H1 (cell line): ENCODE data around the gene DTNB. TPM values are rescaled to one million over a fixed set of nuclear protein-coding genes. Genes with fewer than 3 reads are reported as not detected.

ENCODE experiments used
- CTCF ChIA-PET: fragments of 300-600 bp; sonication (Branson Sonifier 250); formaldehyde crosslinking; loops from one replicate; lab custom pipeline; 2021; ENCODE audit not compliant: partially characterized antibody; lab: Charles Lee
- POLR2A ChIA-PET: fragments of 300-600 bp; sonication (Branson Sonifier 250); formaldehyde crosslinking; loops from one replicate; lab custom pipeline; 2021; ENCODE audit warnings: inconsistent platforms; ENCODE audit not compliant: partially characterized antibody; lab: Charles Lee
- DNase-seq, 2 experiments: peaks; one replicate each; pipeline versions ENCODE4 v3.0.0 to v3.0.0-alpha.2; 2010 to 2022; ENCODE audit warnings: low spot score in 2 of 2, low read depth in 1 of 2, mixed read lengths in 1 of 2
- FAIRE-seq: peaks from 2 replicates; lab custom pipeline; 2011; peaks lifted over from hg19 to GRCh38; lab: Jason Lieb, UNC
- H2AFZ ChIP-seq: 2 replicates; pipeline ENCODE4 v1.8.1; 2012; ENCODE audit warnings: low read length, inconsistent platforms
- H2AK5ac ChIP-seq: 2 replicates; pipeline ENCODE4 v1.6.1; 2013; ENCODE audit warnings: low read depth, low read length
- H2BK120ac ChIP-seq: replicated peaks from 2 replicates; pipeline ENCODE3; 2013; ENCODE audit warnings: low read depth, low read length, inconsistent platforms
- H2BK12ac ChIP-seq: 2 replicates; pipeline ENCODE4 v1.6.1; 2013; ENCODE audit warnings: low read depth, low read length
- H2BK15ac ChIP-seq: 2 replicates; pipeline ENCODE4 v1.6.1; 2013; ENCODE audit warnings: low read length
- H2BK20ac ChIP-seq: 2 replicates; pipeline ENCODE4 v1.6.1; 2013; ENCODE audit warnings: low read length
- H2BK5ac ChIP-seq: 2 replicates; pipeline ENCODE4 v1.6.1; 2013; ENCODE audit warnings: low read depth, low read length
- H3K14ac ChIP-seq: 2 replicates; pipeline ENCODE4 v1.6.1; 2013; ENCODE audit warnings: inconsistent platforms; ENCODE audit not compliant: insufficient read length
- H3K18ac ChIP-seq: 2 replicates; pipeline ENCODE4 v1.6.1; 2013; ENCODE audit warnings: low read length; ENCODE audit errors: extremely low read depth
- H3K23ac ChIP-seq: 2 replicates; pipeline ENCODE4 v1.6.1; 2013; ENCODE audit warnings: inconsistent platforms; ENCODE audit not compliant: insufficient read length
- H3K23me2 ChIP-seq: 2 replicates; pipeline ENCODE4 v1.6.1; 2013; ENCODE audit warnings: low read depth, low read length
- H3K27ac ChIP-seq: 2 replicates; pipeline ENCODE4 v1.6.1; 2011; ENCODE audit warnings: low read depth, low read length, inconsistent platforms
- H3K27me3 ChIP-seq, 4 experiments: replicated peaks in 1 of 4; 1 replicate in 1 of 4; 2 replicates in 3 of 4; pipeline versions ENCODE4 v1.6.1 to v1.8.1; 2011 to 2013; ENCODE audit warnings: low read length in 3 of 4, mild to moderate bottlenecking in 3 of 4, inconsistent platforms in 2 of 4, mixed read lengths in 2 of 4, moderate library complexity in 1 of 4; ENCODE audit not compliant: control insufficient read depth in 3 of 4, insufficient read depth in 3 of 4; ENCODE audit errors: extremely low read depth in 1 of 4
- H3K36me3 ChIP-seq, 4 experiments: 2 replicates each; pipeline versions ENCODE4 v1.6.1 to v1.8.1; 2011 to 2013; ENCODE audit warnings: mild to moderate bottlenecking in 4 of 4, low read length in 3 of 4, moderate library complexity in 2 of 4, control low read depth in 1 of 4, inconsistent platforms in 1 of 4; ENCODE audit not compliant: insufficient read depth in 4 of 4, control insufficient read depth in 2 of 4
- H3K4ac ChIP-seq: replicated peaks from 2 replicates; pipeline ENCODE3; 2013; ENCODE audit warnings: low read length, low read depth, mixed read lengths, inconsistent platforms; ENCODE audit not compliant: insufficient read length
- H3K4me1 ChIP-seq, 4 experiments: replicated peaks in 1 of 4; 1 replicate in 1 of 4; 2 replicates in 3 of 4; pipeline versions ENCODE4 v1.6.1 to v1.8.1; 2011 to 2013; ENCODE audit warnings: low read length in 3 of 4, inconsistent platforms in 2 of 4, mixed read lengths in 1 of 4; ENCODE audit not compliant: insufficient read depth in 4 of 4, control insufficient read depth in 3 of 4
- H3K4me2 ChIP-seq, 2 experiments: 2 replicates each; pipeline versions ENCODE4 v1.6.1 to v1.8.1; 2011 to 2013; ENCODE audit warnings: low read depth in 2 of 2, low read length in 2 of 2, control low read depth in 1 of 2, inconsistent platforms in 1 of 2, mild to moderate bottlenecking in 1 of 2; ENCODE audit not compliant: insufficient read depth in 1 of 2
- H3K4me3 ChIP-seq, 4 experiments: fragments of 200-600, 300-600 bp in 1 of 4; sonication (generic), shearing (Covaris generic), sonication (Bioruptor Twin) in 1 of 4; 2 replicates each; pipeline versions ENCODE4 v1.5.1 to v1.8.1; 2011 to 2016; ENCODE audit warnings: low read length in 4 of 4, low read depth in 3 of 4, control low read depth in 2 of 4, inconsistent platforms in 2 of 4, mild to moderate bottlenecking in 2 of 4, mixed read lengths in 1 of 4, moderate library complexity in 1 of 4; ENCODE audit not compliant: insufficient read depth in 2 of 4; ENCODE audit errors: extremely low read depth in 1 of 4
- H3K56ac ChIP-seq: replicated peaks from 2 replicates; pipeline ENCODE3; 2013; ENCODE audit warnings: low read depth, mild to moderate bottlenecking, mixed read lengths, low read length, inconsistent platforms; ENCODE audit not compliant: insufficient read length
- H3K79me1 ChIP-seq: 2 replicates; pipeline ENCODE4 v1.6.1; 2013; ENCODE audit warnings: low read depth, low read length, control low read depth
- H3K79me2 ChIP-seq, 2 experiments: 2 replicates each; pipeline versions ENCODE4 v1.6.1 to v1.8.1; 2012 to 2013; ENCODE audit warnings: low read length in 2 of 2, mild to moderate bottlenecking in 2 of 2, inconsistent platforms in 1 of 2; ENCODE audit not compliant: insufficient read depth in 2 of 2, control insufficient read depth in 1 of 2
- H3K9ac ChIP-seq, 4 experiments: replicated peaks in 1 of 4; 1 replicate in 1 of 4; 2 replicates in 3 of 4; pipeline versions ENCODE4 v1.6.1 to v1.8.1; 2011 to 2013; ENCODE audit warnings: low read depth in 3 of 4, low read length in 3 of 4, control low read depth in 2 of 4, mild to moderate bottlenecking in 2 of 4, moderate library complexity in 2 of 4, inconsistent platforms in 1 of 4; ENCODE audit errors: extremely low read depth in 1 of 4
- H3K9me3 ChIP-seq, 2 experiments: 2 replicates each; pipeline versions ENCODE4 v1.6.1 to v1.8.1; 2012 to 2013; ENCODE audit warnings: mild to moderate bottlenecking in 2 of 2, moderate library complexity in 2 of 2, control low read depth in 1 of 2, inconsistent platforms in 1 of 2, low read depth in 1 of 2, low read length in 1 of 2, mixed read lengths in 1 of 2; ENCODE audit not compliant: insufficient read depth in 2 of 2
- H4K20me1 ChIP-seq, 2 experiments: replicated peaks in 1 of 2; 2 replicates each; pipeline versions ENCODE3 to v1.8.1; 2011 to 2013; ENCODE audit warnings: inconsistent platforms in 2 of 2, low read length in 2 of 2, mild to moderate bottlenecking in 1 of 2; ENCODE audit not compliant: insufficient read depth in 2 of 2, control insufficient read depth in 1 of 2
- H4K5ac ChIP-seq: 2 replicates; pipeline ENCODE4 v1.6.1; 2013; ENCODE audit warnings: low read length, low read depth, mixed read lengths, inconsistent platforms; ENCODE audit not compliant: insufficient read length
- H4K8ac ChIP-seq: 2 replicates; pipeline ENCODE4 v1.8.0; 2013; ENCODE audit warnings: mild to moderate bottlenecking, moderate library complexity, low read length, inconsistent platforms; ENCODE audit not compliant: insufficient read depth; ENCODE audit errors: extremely low read depth
- H4K91ac ChIP-seq: replicated peaks from 2 replicates; pipeline ENCODE3; 2013; ENCODE audit warnings: low read length, mixed read lengths, inconsistent platforms; ENCODE audit not compliant: insufficient read length
- CBX8 ChIP-seq: fragments of 300-800, 300-1000 bp; sonication (generic); IDR thresholded peaks from 2 replicates; pipeline ENCODE4 v1.7.1; 2016; ENCODE audit warnings: low read depth, low read length, borderline replicate concordance
- CEBPB ChIP-seq: IDR thresholded peaks from 2 replicates; pipeline ENCODE4 v1.6.1; 2012; ENCODE audit warnings: low read depth, low read length
- CTCF ChIP-seq, 3 experiments: IDR thresholded peaks; 1 replicate in 2 of 3; 2 replicates in 1 of 3; pipeline versions ENCODE4 v1.5.1 to v1.6.1; 2011; ENCODE audit warnings: low read length in 3 of 3, mild to moderate bottlenecking in 3 of 3, inconsistent platforms in 2 of 3, low read depth in 1 of 3, moderate library complexity in 1 of 3; ENCODE audit not compliant: insufficient read depth in 1 of 3; ENCODE audit errors: control extremely low read depth in 1 of 3
- EZH2 ChIP-seq: fragments of 200-600 bp; sonication (generic); IDR thresholded peaks from 2 replicates; pipeline ENCODE4 v1.7.1; 2012; ENCODE audit warnings: low read depth, mild to moderate bottlenecking, moderate library complexity, low read length, inconsistent platforms; ENCODE audit not compliant: severe bottlenecking
- FOSL1 ChIP-seq: IDR thresholded peaks from 2 replicates; pipeline ENCODE4 v1.6.1; 2011; ENCODE audit warnings: mild to moderate bottlenecking, low read depth, low read length, moderate library complexity; ENCODE audit not compliant: insufficient read depth
- TAF1 ChIP-seq: IDR thresholded peaks from 2 replicates; pipeline ENCODE4 v1.6.1; 2011; ENCODE audit warnings: mild to moderate bottlenecking, low read depth, low read length
- TBP ChIP-seq: IDR thresholded peaks from 2 replicates; pipeline ENCODE4 v1.6.1; 2011; ENCODE audit warnings: low read depth, low read length, improper control_type of control experiment
- WGBS, 2 experiments: shearing (Covaris generic) in 1 of 2; methylation state at CpG; one replicate each; pipeline versions ENCODE4 v1.1.6 to v1.1.7; 2013 to 2015; ENCODE audit warnings: low lambda C conversion rate in 2 of 2, mixed read lengths in 2 of 2, inconsistent platforms in 1 of 2, low coverage in 1 of 2, missing lambda C conversion rate in 1 of 2; ENCODE audit not compliant: insufficient replicate concordance in 2 of 2, insufficient coverage in 1 of 2, insufficient read length in 1 of 2; ENCODE audit errors: extremely low coverage in 1 of 2, missing lambda C conversion rate in 1 of 2; 5-methylcytosine and 5-hydroxymethylcytosine counted together
- polyA plus RNA-seq, 7 experiments: library from polyadenylated mRNA; depleted of rRNA in 3 of 7; stranded (reverse) in 5 of 7; unstranded in 2 of 7; fragments of >200 nt in 5 of 7; fragments of 200-250 nt in 2 of 7; gene quantifications; 1 replicate in 5 of 7; 2 replicates in 1 of 7; 4 replicates in 1 of 7; pipeline versions ENCODE4 v1.2.1 to v1.2.3, GENCODE V29; 2011 to 2013; ENCODE audit warnings: missing spikeins in 2 of 7, mixed read lengths in 2 of 7
- total RNA-seq: library from RNA; stranded (reverse); fragmentation: NEBNext Ultra II Directional; extraction: Animal tissue kit (Norgen Biotek cat#: 25700); gene quantifications from 2 replicates; pipeline ENCODE4 v1.2.1, GENCODE V29; 2021

Gene DTNB
- total and polyA plus RNA-seq, 2 of the 8 experiments (the other 6 are each of a cell fraction or from before 2014, with no cell fraction given) = 39.6 to 49.5 TPM

GRCh38 chr2:25355270-25355669, 318.1 kb downstream of the DTNB start:
- ChIA-PET POLR2A (no interaction called here), CTCF (interaction anchor here (1.0 to 1.2 kb wide), 2 partner anchors 13 to 21 kb away, joined by 3 to 5 read pairs; partner anchors contain the start of gene DNMT3A)
- no peak overlapping the region for H2BK20ac ChIP-seq
- H2BK120ac ChIP-seq = no peak overlapping the region
- no peak overlapping the region for H3K56ac ChIP-seq
- H3K9me3 ChIP-seq = no peaks in the 10 kb centered on the region
- H3K27ac ChIP-seq = no peak overlapping the region
- H3K14ac ChIP-seq = no peak overlapping the region
- no peak overlapping the region for H3K23ac ChIP-seq
- H2BK12ac ChIP-seq = no peak overlapping the region
- H3K4me3 ChIP-seq = no peak overlapping the region
- peaks cover 0 to 11% (median 3%) of the 10 kb centered on the region in 4 experiments; a peak in 3 of 7 replicates for H3K27me3 ChIP-seq
- H2AK5ac ChIP-seq = no peak overlapping the region
- H4K20me1 ChIP-seq = peaks cover 0 to 1% of the 10 kb centered on the region in 2 experiments
- H2BK15ac ChIP-seq = peak overlapping the region; percentile 46; the same call in 1 of the 2 replicates
- H4K5ac ChIP-seq = no peak overlapping the region
- no peaks in the 10 kb centered on the region for H3K79me1 ChIP-seq
- H3K4ac ChIP-seq = no peak overlapping the region
- no peak overlapping the region; the same call in 1 of the 2 replicates for H4K8ac ChIP-seq
- no peaks in the 10 kb centered on the region for H3K79me2 ChIP-seq
- no peak overlapping the region for H2BK5ac ChIP-seq
- H3K36me3 ChIP-seq = no peaks in the 10 kb centered on the region
- WGBS, 2 experiments = 87% methylated on average over 8 of the region's 8 CpGs; no CpG with 5 or more reads in 1 of the 2 experiments
- H3K4me1 ChIP-seq = peaks cover 0 to 6% (median 5%) of the 10 kb centered on the region in 4 experiments; a peak in 6 of 7 replicates
- H4K91ac ChIP-seq = no peak overlapping the region
- no peak overlapping the region for H3K9ac ChIP-seq
- DNase-seq (no peak), FAIRE-seq (no peak)
- H3K18ac ChIP-seq = no peak overlapping the region
- H3K23me2 ChIP-seq = no peaks in the 10 kb centered on the region
- TF ChIP-seq TBP (no peak), CTCF (IDR thresholded peaks at IDR 0.05; ENCODE audit: control extremely low read depth in 1 of 3, insufficient read depth in 1 of 3, low read depth in 1 of 3, low read length in 3 of 3) (no peak), EZH2 (no peak), FOSL1 (no peak), TAF1 (no peak), CEBPB (no peak), CBX8 (no peak)
- H3K4me2 ChIP-seq = no peak overlapping the region
- H2AFZ ChIP-seq = no peak overlapping the region
